Keratinocyte (primary cell): ENCODE data around the gene IRF9. TPM values are rescaled to one million over a fixed set of nuclear protein-coding genes. Genes with fewer than 3 reads are reported as not detected.

Source experiments
- DNase-seq: peaks from one replicate; pipeline ENCODE4 v3.0.0-alpha.2; 2011; ENCODE audit warnings: low read depth, missing footprints, low spot score
- FAIRE-seq: peaks from 2 replicates; lab custom pipeline; 2011; peaks lifted over from hg19 to GRCh38; lab: Jason Lieb, UNC
- H2AFZ ChIP-seq: 2 replicates; pipeline ENCODE4 v1.6.0; 2012; ENCODE audit warnings: low read length, control low read depth, inconsistent platforms; ENCODE audit not compliant: control insufficient read depth
- H3K27ac ChIP-seq: 2 replicates; pipeline ENCODE4 v1.5.1; 2011; ENCODE audit warnings: low read length; ENCODE audit not compliant: control insufficient read depth, insufficient read depth
- H3K27me3 ChIP-seq: 3 replicates; pipeline ENCODE4 v1.6.0; 2011; ENCODE audit warnings: low read length; ENCODE audit not compliant: control insufficient read depth, insufficient read depth; ENCODE audit errors: extremely low read depth
- H3K36me3 ChIP-seq, 2 experiments: 2 replicates in 1 of 2; 3 replicates in 1 of 2; pipeline ENCODE4 v1.5.1; 2011; ENCODE audit warnings: low read length in 2 of 2, mild to moderate bottlenecking in 1 of 2; ENCODE audit not compliant: control insufficient read depth in 2 of 2, insufficient read depth in 2 of 2; ENCODE audit errors: extremely low read depth in 1 of 2
- H3K4me1 ChIP-seq: 3 replicates; pipeline ENCODE4 v1.5.1; 2011; ENCODE audit warnings: low read length; ENCODE audit not compliant: control insufficient read depth, insufficient read depth; ENCODE audit errors: extremely low read depth
- H3K4me2 ChIP-seq: 3 replicates; pipeline ENCODE4 v1.6.0; 2011; ENCODE audit warnings: low read depth, low read length; ENCODE audit not compliant: control insufficient read depth, insufficient read depth; ENCODE audit errors: extremely low read depth
- H3K4me3 ChIP-seq, 3 experiments: fragments of 200-600 bp in 1 of 3; sonication (generic) in 1 of 3; 2 replicates in 2 of 3; 3 replicates in 1 of 3; pipeline ENCODE4 v1.5.1; 2011 to 2016; ENCODE audit warnings: low read length in 3 of 3, mild to moderate bottlenecking in 3 of 3, control low read depth in 2 of 3, inconsistent platforms in 1 of 3, low read depth in 1 of 3, mixed read lengths in 1 of 3, mixed run types in 1 of 3, moderate library complexity in 1 of 3; ENCODE audit not compliant: control insufficient read depth in 2 of 3, insufficient read depth in 2 of 3; ENCODE audit errors: extremely low read depth in 1 of 3
- H3K79me2 ChIP-seq: 2 replicates; pipeline ENCODE4 v1.6.0; 2012; ENCODE audit warnings: low read length; ENCODE audit not compliant: control insufficient read depth, insufficient read depth
- H3K9ac ChIP-seq: 3 replicates; pipeline ENCODE4 v1.6.0; 2011; ENCODE audit warnings: low read length; ENCODE audit not compliant: control insufficient read depth, insufficient read depth; ENCODE audit errors: extremely low read depth
- H3K9me1 ChIP-seq: 3 replicates; pipeline ENCODE4 v1.6.0; 2011; ENCODE audit warnings: low read length; ENCODE audit not compliant: control insufficient read depth, insufficient read depth; ENCODE audit errors: extremely low read depth
- H3K9me3 ChIP-seq: 2 replicates; pipeline ENCODE4 v1.5.1; 2012; ENCODE audit warnings: low read depth, low read length; ENCODE audit not compliant: control insufficient read depth
- H4K20me1 ChIP-seq: 3 replicates; pipeline ENCODE4 v1.6.0; 2011; ENCODE audit warnings: low read length; ENCODE audit not compliant: control insufficient read depth, insufficient read depth; ENCODE audit errors: extremely low read depth
- CTCF ChIP-seq, 3 experiments: IDR thresholded peaks in 1 of 3; conservative IDR thresholded peaks in 1 of 3; optimal IDR thresholded peaks in 1 of 3; 2 replicates in 2 of 3; 3 replicates in 1 of 3; pipeline versions ENCODE3 to v1.5.1; 2011; ENCODE audit warnings: low read length in 3 of 3, mild to moderate bottlenecking in 3 of 3, moderate library complexity in 2 of 3, control low read depth in 1 of 3, inconsistent platforms in 1 of 3; ENCODE audit not compliant: insufficient read depth in 2 of 3; ENCODE audit errors: extremely low read depth in 1 of 3
- EZH2 ChIP-seq: IDR thresholded peaks from one replicate; pipeline ENCODE4 v1.6.1; 2012; ENCODE audit warnings: inconsistent platforms, mild to moderate bottlenecking, low read length, moderate library complexity
- dilution Hi-C: fragments of 300-500 bp; cut with MboI; formaldehyde crosslinking; loops from one replicate; pipeline ENCODE4 v1.7.0; 2020; ENCODE audit warnings: low sequenced_read_pairs; ENCODE audit not compliant: extremely low pct_ligation_motif_present
- polyA plus RNA-seq, 5 experiments: library from polyadenylated mRNA; depleted of rRNA in 3 of 5; stranded (reverse) in 3 of 5; stranded (forward) in 1 of 5; unstranded in 1 of 5; fragments of >200 nt; gene quantifications; 1 replicate in 1 of 5; 2 replicates in 3 of 5; 3 replicates in 1 of 5; pipeline versions ENCODE4 v1.2.1 to v1.2.3, GENCODE V29; 2011 to 2012; ENCODE audit warnings: missing spikeins in 2 of 5, low read depth in 1 of 5, low replicate concordance in 1 of 5

The IRF9 gene
- polyA plus RNA-seq, 1 donor (not counting 4 experiments of a cell fraction or from before 2014, with no cell fraction given): 117 TPM

DNA sequence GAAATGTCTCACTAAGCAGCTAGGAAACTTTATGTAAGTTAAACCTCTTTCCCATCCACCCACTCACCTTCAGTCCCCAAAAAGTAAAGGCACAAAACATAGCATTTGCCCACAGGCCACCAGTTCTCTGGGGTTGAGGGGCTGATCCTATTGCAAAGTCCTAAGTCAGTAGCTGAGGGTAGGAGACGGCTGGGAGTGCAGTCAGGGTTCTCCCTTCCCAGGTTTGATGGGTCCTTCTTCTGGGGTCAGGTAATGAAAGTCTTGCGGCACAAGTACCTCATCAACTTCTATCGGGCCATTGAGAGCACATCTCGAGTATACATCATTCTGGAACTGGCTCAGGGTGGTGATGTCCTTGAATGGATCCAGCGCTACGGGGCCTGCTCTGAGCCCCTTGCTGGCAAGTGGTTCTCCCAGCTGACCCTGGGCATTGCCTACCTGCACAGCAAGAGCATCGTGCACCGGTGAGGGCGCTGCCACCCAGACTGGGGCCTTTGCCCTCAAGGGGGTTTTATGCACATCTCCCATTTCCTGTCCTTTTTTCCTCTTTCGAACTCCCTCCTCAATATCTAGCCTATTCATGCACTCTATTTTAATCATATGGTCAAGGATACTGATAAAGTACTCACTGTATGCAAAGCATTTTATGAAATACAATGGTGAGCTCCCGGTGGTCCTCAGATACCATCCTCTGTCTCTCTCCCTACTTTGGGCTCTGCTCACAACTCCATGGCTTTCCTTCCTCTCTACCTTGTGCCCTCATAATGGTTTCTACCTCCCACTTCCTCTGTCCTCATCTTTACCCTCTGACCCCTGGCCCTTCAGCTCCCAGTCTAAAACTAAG, 45.4 kb downstream of the IRF9 start:
- Histone ChIP-seq H3K9ac (no peak overlapping the region), H3K36me3 (peaks cover 25 to 31% of the 10 kb centered on the region in 2 experiments), H4K20me1 (no peaks in the 10 kb centered on the region), H3K79me2 (peaks cover 3% of the 10 kb centered on the region), H3K9me1 (no peaks in the 10 kb centered on the region), H3K4me1 (no peaks in the 10 kb centered on the region), H3K4me2 (no peak overlapping the region), H3K4me3 (no peak overlapping the region), H3K9me3 (no peaks in the 10 kb centered on the region), H2AFZ (no peak overlapping the region), H3K27me3 (no peaks in the 10 kb centered on the region), H3K27ac (no peak overlapping the region)
- FAIRE-seq (no peak), DNase-seq (no peak)
- no peak for TF ChIP-seq EZH2
- TF ChIP-seq CTCF (optimal IDR thresholded peaks at IDR 0.05 in 1 of 3, IDR thresholded peaks at IDR 0.05 in 1 of 3, conservative IDR thresholded peaks at IDR 0.05 in 1 of 3; ENCODE audit: extremely low read depth in 1 of 3, insufficient read depth in 2 of 3, low read length in 3 of 3): no peak
- dilution Hi-C loops: no loop called here

- no peak overlapping the region for H3K4me3 ChIP-seq
- dilution Hi-C loops: no loop called here
- H3K4me2 ChIP-seq: no peak overlapping the region
- no peak overlapping the region for H3K27ac ChIP-seq
- no peaks in the 10 kb centered on the region for H3K27me3 ChIP-seq
- peaks cover 25 to 30% of the 10 kb centered on the region in 2 experiments for H3K36me3 ChIP-seq
- no peaks in the 10 kb centered on the region for H3K9me1 ChIP-seq
- no peaks in the 10 kb centered on the region for H3K9me3 ChIP-seq
- TF ChIP-seq CTCF (optimal IDR thresholded peaks at IDR 0.05 in 1 of 3, IDR thresholded peaks at IDR 0.05 in 1 of 3, conservative IDR thresholded peaks at IDR 0.05 in 1 of 3; ENCODE audit: extremely low read depth in 1 of 3, insufficient read depth in 2 of 3, low read length in 3 of 3) (no peak), EZH2 (no peak)
- no peak overlapping the region for H3K9ac ChIP-seq
- no peaks in the 10 kb centered on the region for H4K20me1 ChIP-seq
- H3K4me1 ChIP-seq: no peaks in the 10 kb centered on the region
- DNase-seq: no peak
- H3K79me2 ChIP-seq: peaks cover 4% of the 10 kb centered on the region
- FAIRE-seq: no peak
- no peak overlapping the region for H2AFZ ChIP-seq
Observed at GRCh38 chr14:24207104-24207551, 46.1 kb downstream of the IRF9 start.
